ENCODE results near the gene PPFIBP2. TPM values are rescaled to one million over a fixed set of nuclear protein-coding genes. Genes with fewer than 3 reads are reported as not detected.

The PPFIBP2 gene
- total RNA-seq, 4 donors from 2014 or later: 7.5 to 12.5 (median 10.0) TPM

DNA sequence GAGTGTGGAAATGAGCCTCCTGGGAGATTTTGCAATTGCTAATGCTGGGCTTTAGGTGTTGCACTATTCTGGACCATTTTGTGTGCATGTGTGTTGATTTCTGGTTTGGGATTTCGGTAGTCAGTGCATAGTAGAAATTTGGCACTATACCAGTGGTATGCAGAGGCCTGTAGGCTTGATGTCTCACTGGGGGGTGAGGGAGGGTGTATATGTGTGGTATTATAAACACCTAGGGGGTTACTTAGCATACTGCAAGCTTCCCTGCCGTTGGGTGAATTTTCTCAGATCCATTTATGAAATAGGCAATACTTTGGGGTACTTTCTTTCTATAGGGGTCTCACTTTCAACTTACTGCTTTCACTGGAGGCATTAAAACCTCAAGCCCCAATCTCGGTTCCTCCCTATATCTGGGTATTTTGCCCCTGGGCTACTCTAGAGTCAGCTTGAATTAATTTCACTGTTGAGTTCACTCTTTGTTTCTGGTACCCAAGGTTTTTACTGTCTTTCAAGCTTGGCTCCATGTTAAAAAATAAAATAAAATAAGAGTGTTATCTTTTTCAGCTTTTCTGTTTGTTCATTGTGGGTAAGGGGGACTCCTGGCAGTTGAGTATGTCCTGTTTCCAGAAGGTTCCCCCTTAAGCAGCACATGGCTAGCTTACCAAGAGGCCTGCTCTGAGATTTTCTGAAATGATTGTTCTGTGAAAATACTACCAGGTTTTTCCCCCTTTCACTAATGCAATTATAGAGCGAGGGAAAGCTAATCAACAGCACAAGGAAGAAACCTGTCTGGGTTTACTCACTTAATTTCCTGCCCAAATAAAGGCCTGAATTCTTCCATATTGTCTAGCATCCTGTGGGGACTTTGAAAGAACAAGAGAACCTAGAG lies 45.8 kb downstream of the PPFIBP2 start:
- Histone ChIP-seq H3K9me3 (no peaks in the 10 kb centered on the region), H3K27ac (replicated peaks in 1 of 4) (no peak overlapping the region), H3K4me3 (no peak overlapping the region), H3K4me1 (peaks cover 0 to 6% (median 0%) of the 10 kb centered on the region in 4 donors), H3K27me3 (no peaks in the 10 kb centered on the region), H3K36me3 (no peaks in the 10 kb centered on the region)
- DNase-seq (ENCODE audit: extremely low spot score): no peak
- intact Hi-C loops (cut with DNase I): no loop called here
- WGBS: 87% methylated on average over 4 of the region's 4 CpGs
- TF ChIP-seq EP300 (IDR thresholded peaks at IDR 0.05) (no peak), POLR2AphosphoS5 (IDR thresholded peaks at IDR 0.05) (no peak)
- TF ChIP-seq, protein P1, sequence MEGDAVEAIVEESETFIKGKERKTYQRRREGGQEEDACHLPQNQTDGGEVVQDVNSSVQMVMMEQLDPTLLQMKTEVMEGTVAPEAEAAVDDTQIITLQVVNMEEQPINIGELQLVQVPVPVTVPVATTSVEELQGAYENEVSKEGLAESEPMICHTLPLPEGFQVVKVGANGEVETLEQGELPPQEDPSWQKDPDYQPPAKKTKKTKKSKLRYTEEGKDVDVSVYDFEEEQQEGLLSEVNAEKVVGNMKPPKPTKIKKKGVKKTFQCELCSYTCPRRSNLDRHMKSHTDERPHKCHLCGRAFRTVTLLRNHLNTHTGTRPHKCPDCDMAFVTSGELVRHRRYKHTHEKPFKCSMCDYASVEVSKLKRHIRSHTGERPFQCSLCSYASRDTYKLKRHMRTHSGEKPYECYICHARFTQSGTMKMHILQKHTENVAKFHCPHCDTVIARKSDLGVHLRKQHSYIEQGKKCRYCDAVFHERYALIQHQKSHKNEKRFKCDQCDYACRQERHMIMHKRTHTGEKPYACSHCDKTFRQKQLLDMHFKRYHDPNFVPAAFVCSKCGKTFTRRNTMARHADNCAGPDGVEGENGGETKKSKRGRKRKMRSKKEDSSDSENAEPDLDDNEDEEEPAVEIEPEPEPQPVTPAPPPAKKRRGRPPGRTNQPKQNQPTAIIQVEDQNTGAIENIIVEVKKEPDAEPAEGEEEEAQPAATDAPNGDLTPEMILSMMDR (IDR thresholded peaks at IDR 0.05): no peak

DNA sequence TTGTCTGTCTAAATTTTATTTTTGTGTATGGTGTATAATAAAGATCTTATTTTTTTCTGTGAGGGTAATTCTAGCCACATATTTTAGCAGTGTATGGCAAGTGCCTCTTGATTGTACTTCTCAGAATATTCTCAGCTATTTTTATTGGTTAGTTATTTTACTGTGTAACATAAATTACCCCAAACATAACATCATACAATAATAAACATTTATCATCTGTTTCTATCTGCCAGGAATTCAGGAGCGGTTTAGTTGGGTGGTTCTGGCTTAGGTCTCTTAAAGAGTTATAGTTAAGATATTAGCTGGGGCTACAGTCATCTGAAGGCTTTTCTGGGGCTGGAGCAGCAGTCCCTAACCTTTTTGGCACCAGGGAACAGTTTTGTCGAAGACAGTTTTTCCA lies 47.8 kb downstream of the PPFIBP2 start:
- H3K9me3 ChIP-seq: no peaks in the 10 kb centered on the region
- WGBS: 39% methylated on average over 2 of the region's 2 CpGs
- no peaks in the 10 kb centered on the region for H3K27me3 ChIP-seq
- no peaks in the 10 kb centered on the region for H3K4me1 ChIP-seq
- TF ChIP-seq POLR2A (IDR thresholded peaks at IDR 0.05; ENCODE audit: low read depth) (no peak), EP300 (IDR thresholded peaks at IDR 0.05) (no peak), POLR2AphosphoS5 (IDR thresholded peaks at IDR 0.05) (no peak)
- TF ChIP-seq, protein P1 (IDR thresholded peaks at IDR 0.05): no peak
- DNase-seq (ENCODE audit: extremely low spot score): no peak
- peaks cover 0 to 6% (median 6%) of the 10 kb centered on the region in 4 donors for H3K36me3 ChIP-seq
- no peak overlapping the region for H3K27ac ChIP-seq (replicated peaks in 1 of 4)
- intact Hi-C loops (cut with DNase I): no loop called here
- H3K4me3 ChIP-seq: no peak overlapping the region

DNA sequence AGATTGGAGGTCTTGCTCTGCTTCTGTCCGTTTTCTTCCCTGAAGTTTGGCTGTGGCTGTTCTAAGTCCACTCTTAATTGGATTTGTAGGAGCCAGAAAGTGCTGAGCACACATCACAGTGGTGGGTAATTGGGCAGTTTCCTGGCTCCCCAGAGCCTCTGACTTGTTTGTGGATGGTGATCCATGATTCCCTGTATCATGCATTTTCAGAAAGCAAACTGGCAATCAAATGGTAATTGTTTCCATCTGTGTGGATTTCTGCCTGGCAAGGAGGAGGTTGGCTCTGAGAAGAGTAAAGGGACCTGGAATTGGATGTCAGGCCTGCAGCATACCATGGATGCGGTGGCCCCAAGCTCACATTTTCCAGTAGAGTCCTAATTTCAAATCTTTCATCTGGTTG lies 49.5 kb downstream of the PPFIBP2 start:
- peaks cover 0 to 6% (median 6%) of the 10 kb centered on the region in 4 donors for H3K36me3 ChIP-seq
- TF ChIP-seq, protein P1 (IDR thresholded peaks at IDR 0.05): no peak
- TF ChIP-seq POLR2AphosphoS5 (IDR thresholded peaks at IDR 0.05): no peak
- TF ChIP-seq EP300 (IDR thresholded peaks at IDR 0.05): no peak
- TF ChIP-seq POLR2A (IDR thresholded peaks at IDR 0.05; ENCODE audit: low read depth): no peak
- 78% methylated on average over 2 of the region's 2 CpGs for WGBS
- no peaks in the 10 kb centered on the region for H3K27me3 ChIP-seq
- intact Hi-C loops (cut with DNase I): no loop called here
- no peak overlapping the region for H3K27ac ChIP-seq (replicated peaks in 1 of 4)
- H3K9me3 ChIP-seq: no peaks in the 10 kb centered on the region
- no peak overlapping the region for H3K4me3 ChIP-seq
- H3K4me1 ChIP-seq: no peaks in the 10 kb centered on the region
- no peak for DNase-seq (ENCODE audit: extremely low spot score)

DNA sequence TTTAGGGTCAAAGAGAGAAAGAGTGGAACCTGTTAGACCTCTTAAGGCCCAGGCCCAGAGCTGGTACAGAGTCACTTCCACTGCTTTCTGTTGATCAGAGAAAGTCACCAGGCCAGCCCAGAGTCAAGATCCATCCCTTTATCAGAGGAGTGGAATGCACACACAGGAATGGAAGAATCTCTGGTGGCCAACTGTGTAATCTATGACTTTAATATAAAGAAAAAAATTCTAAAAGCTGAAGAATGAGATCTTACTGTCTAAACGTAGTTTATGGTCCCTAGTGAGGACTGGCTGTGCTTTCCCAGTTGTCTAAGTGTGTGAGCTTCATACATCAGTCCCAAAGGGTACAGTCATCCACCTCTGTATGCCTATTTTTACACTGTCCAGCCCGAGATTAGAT lies 51.0 kb downstream of the PPFIBP2 start:
- no peaks in the 10 kb centered on the region for H3K27me3 ChIP-seq
- DNase-seq (ENCODE audit: extremely low spot score): no peak
- TF ChIP-seq, protein P1 (IDR thresholded peaks at IDR 0.05): no peak
- TF ChIP-seq POLR2AphosphoS5 (IDR thresholded peaks at IDR 0.05) (no peak), EP300 (IDR thresholded peaks at IDR 0.05) (no peak), POLR2A (IDR thresholded peaks at IDR 0.05; ENCODE audit: low read depth) (no peak)
- H3K36me3 ChIP-seq: peaks cover 0 to 6% (median 6%) of the 10 kb centered on the region in 4 donors
- H3K27ac ChIP-seq (replicated peaks in 1 of 4): no peak overlapping the region
- no peaks in the 10 kb centered on the region for H3K9me3 ChIP-seq
- intact Hi-C loops (cut with DNase I): no loop called here
- no peak overlapping the region for H3K4me3 ChIP-seq
- no peaks in the 10 kb centered on the region for H3K4me1 ChIP-seq
- WGBS: 53% methylated on average over 2 of the region's 2 CpGs

Measured in esophagus muscularis mucosa (tissue), 4 donors.